ENCODE data around the gene VGLL1. TPM values are rescaled to one million over a fixed set of nuclear protein-coding genes. Genes with fewer than 3 reads are reported as not detected.

VGLL1 gene
- total and polyA plus RNA-seq, 2 donors, result 0.09 to 0.62 TPM

DNA sequence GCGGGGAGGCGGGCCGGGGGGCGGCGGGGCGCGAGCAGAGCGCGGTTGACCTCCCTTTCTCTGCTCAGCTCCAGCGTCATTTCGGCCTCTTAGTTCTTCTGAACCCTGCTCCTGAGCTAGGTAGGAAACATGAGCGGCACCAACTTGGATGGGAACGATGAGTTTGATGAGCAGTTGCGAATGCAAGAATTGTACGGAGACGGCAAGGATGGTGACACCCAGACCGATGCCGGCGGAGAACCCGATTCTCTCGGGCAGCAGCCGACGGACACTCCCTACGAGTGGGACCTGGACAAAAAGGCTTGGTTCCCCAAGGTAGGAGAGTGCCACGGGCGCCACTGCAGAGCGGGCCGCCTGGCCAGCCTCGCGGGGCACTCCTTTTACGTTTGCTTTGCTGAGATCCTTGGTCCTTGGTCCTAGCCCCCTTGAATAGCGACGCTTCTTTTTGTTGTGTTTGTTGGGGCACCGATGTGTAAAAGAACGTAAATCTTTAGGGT lies 34.4 kb upstream of the VGLL1 start, which contains the start of gene HTATSF1:
Gene HTATSF1 (plus strand): TSS at position 37 of the 497 bp plus-strand sequence. CDS start 93 bp downstream, at position 130.
- H3K4me3 ChIP-seq (ENCODE audit: low read length in 2 of 2), result peak within 1 kb of the TSS; percentile 51 to 59

DNA sequence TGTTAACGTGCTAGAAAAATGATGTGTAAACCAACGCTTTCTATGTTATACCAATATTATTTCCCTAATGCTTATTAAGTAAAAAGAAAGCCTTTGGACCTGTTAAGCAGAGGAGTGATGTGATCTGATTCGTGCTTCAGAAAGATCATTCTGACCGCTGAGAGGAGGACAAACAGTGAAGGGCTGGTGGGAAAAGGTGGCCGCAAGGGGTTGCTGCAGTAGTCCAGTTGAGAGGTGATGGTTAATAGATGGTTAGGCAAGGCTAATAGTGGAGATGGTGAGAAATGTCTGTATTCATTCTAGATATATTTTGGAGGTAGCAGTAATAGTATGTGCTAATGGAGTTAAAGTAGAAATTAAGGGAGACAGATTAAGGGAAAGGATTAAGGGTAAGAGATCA lies 12.9 kb upstream of the VGLL1 start:
- WGBS, result 96% methylated on average over 5 of the region's 5 CpGs
- Histone ChIP-seq H3K27me3 (ENCODE audit: control insufficient read depth in 2 of 2, insufficient read depth in 1 of 2, low read length in 1 of 2) (no peaks in the 10 kb centered on the region), H3K9me3 (ENCODE audit: control insufficient read depth in 2 of 2, insufficient read depth in 1 of 2, low read length in 1 of 2) (no peaks in the 10 kb centered on the region), H3K27ac (ENCODE audit: low read depth in 1 of 2, low read length in 1 of 2) (no peak overlapping the region), H3K4me3 (ENCODE audit: low read length in 2 of 2) (no peak overlapping the region), H3K4me1 (ENCODE audit: control insufficient read depth in 2 of 2, insufficient read depth in 2 of 2, low read length in 2 of 2) (no peaks in the 10 kb centered on the region), H3K36me3 (ENCODE audit: control insufficient read depth in 2 of 2, insufficient read depth in 2 of 2, low read length in 1 of 2) (no peaks in the 10 kb centered on the region)
- DNase-seq (ENCODE audit: low read depth in 6 of 9, low spot score in 9 of 9), result no peak

More for the DNA sequence above, 34.4 kb upstream of the VGLL1 start, which contains the start of gene HTATSF1:
- DNase-seq (ENCODE audit: low read depth in 6 of 9, low spot score in 9 of 9), result peak in 4 of 9 donors; percentile 2 to 13 (median 6)
- Histone ChIP-seq H3K9me3 (ENCODE audit: control insufficient read depth in 2 of 2, insufficient read depth in 1 of 2, low read length in 1 of 2) (no peaks in the 10 kb centered on the region), H3K27me3 (ENCODE audit: control insufficient read depth in 2 of 2, insufficient read depth in 1 of 2, low read length in 1 of 2) (no peaks in the 10 kb centered on the region), H3K27ac (ENCODE audit: low read depth in 1 of 2, low read length in 1 of 2) (peak within 1 kb of the TSS; percentile 91 to 95), H3K4me1 (ENCODE audit: control insufficient read depth in 2 of 2, insufficient read depth in 2 of 2, low read length in 2 of 2) (peaks cover 0 to 2% of the 10 kb centered on the region in 2 donors), H3K36me3 (ENCODE audit: control insufficient read depth in 2 of 2, insufficient read depth in 2 of 2, low read length in 1 of 2) (peaks cover 0 to 7% of the 10 kb centered on the region in 2 donors)
- under 1% methylated on average over 35 of the region's 35 CpGs for WGBS

DNA sequence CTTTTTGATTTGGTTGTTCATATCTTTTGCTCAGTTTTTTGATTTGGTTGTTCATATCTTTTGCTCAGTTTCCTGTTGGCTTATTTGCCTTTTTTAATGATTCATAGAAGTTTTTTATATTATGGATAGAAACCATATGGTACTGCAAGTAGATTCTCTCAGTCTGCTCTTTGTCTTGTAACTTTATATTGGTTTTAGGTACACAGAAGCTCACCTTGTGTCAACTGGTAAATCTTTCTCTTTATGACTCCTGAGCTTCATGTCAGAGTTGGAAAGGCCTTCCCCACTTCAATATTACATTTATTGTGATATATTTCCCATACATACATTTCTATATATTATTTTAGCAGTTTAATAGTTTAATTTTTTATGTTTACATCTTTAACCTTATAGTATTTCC lies 8.2 kb upstream of the VGLL1 start:
- H3K27me3 ChIP-seq (ENCODE audit: control insufficient read depth in 2 of 2, insufficient read depth in 1 of 2, low read length in 1 of 2), result no peaks in the 10 kb centered on the region
- no peak overlapping the region for H3K27ac ChIP-seq (ENCODE audit: low read depth in 1 of 2, low read length in 1 of 2)
- no peak overlapping the region for H3K4me3 ChIP-seq (ENCODE audit: low read length in 2 of 2)
- H3K9me3 ChIP-seq (ENCODE audit: control insufficient read depth in 2 of 2, insufficient read depth in 1 of 2, low read length in 1 of 2), result no peaks in the 10 kb centered on the region
- no peaks in the 10 kb centered on the region for H3K4me1 ChIP-seq (ENCODE audit: control insufficient read depth in 2 of 2, insufficient read depth in 2 of 2, low read length in 2 of 2)
- DNase-seq (ENCODE audit: low read depth in 6 of 9, low spot score in 9 of 9), result no peak
- H3K36me3 ChIP-seq (ENCODE audit: control insufficient read depth in 2 of 2, insufficient read depth in 2 of 2, low read length in 1 of 2), result no peaks in the 10 kb centered on the region

DNA sequence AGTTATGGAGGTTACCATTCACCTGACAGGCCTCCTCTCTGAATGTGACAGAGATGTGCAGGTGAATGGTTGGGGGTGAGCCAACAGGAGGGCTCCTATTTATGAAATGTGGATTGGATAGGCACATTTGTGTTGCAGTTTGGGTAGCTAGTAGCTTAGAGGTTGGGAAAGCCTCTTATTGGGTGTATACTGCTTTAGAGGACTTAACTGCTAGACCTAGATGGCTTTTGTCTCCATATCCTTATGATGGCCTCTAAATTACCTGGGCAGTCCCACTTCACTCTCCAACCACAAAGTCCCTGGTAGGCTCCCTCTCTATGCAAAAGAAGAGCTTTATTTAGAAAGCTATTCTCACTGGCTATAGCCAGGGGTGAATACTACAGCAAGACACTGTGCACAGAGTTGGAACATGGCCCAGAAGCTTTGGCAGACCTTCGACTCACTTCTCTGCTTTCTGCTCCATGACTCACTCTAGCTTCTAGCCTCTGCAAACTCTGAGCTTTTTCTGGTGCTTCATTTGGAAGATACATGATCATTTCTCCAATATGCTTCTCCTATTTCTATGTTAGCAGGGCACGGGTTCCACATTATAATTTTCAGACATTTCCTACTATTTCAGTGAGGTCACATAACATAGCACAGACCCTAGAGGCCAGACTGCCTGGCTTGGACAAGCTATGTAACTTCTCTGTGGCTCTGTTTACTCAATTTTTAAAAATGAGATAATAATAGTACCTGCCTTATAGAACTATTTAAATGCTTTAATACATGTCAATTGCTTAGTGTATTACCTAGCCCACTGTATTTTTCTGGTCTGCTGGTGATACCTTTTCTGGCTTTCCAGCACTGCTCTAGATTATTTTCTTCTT lies 6.0 kb upstream of the VGLL1 start:
- Histone ChIP-seq H3K4me3 (ENCODE audit: low read length in 2 of 2) (no peak overlapping the region), H3K27ac (ENCODE audit: low read depth in 1 of 2, low read length in 1 of 2) (no peak overlapping the region), H3K9me3 (ENCODE audit: control insufficient read depth in 2 of 2, insufficient read depth in 1 of 2, low read length in 1 of 2) (no peaks in the 10 kb centered on the region), H3K4me1 (ENCODE audit: control insufficient read depth in 2 of 2, insufficient read depth in 2 of 2, low read length in 2 of 2) (no peaks in the 10 kb centered on the region), H3K27me3 (ENCODE audit: control insufficient read depth in 2 of 2, insufficient read depth in 1 of 2, low read length in 1 of 2) (no peaks in the 10 kb centered on the region), H3K36me3 (ENCODE audit: control insufficient read depth in 2 of 2, insufficient read depth in 2 of 2, low read length in 1 of 2) (no peaks in the 10 kb centered on the region)
- DNase-seq (ENCODE audit: low read depth in 6 of 9, low spot score in 9 of 9), result no peak
- WGBS, result 81% methylated on average over 2 of the region's 2 CpGs

DNA sequence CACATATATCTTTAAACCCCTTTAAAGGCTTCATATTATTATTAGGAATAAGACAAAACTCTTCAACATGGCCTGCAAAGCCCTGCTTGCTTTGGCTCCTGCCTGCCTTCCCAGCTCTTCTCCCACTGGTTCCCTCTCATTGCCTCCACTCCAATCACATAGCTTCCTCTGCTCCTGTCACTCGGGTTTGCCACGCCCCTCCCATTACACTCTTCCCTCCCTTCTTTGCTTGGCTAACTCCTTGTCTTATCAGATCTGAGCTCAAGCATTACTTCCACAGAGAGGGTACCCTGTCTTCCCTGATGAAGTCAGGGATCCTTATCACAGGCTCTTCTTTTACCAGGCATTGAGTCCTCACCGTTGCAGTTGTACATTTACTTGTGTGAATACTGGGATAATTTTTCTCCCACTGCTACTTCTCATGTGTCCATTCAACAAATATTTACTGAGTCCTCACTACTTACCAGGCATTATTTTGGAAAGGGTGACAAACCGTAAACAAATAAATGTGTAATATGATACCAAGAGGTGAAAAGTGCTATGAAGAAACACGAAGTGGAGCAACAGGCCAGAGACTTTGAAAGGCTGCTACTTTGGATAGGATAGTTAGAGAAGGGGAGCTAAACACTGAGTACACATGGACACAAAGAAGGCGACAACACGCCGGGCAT lies 3.2 kb upstream of the VGLL1 start:
- no peaks in the 10 kb centered on the region for H3K9me3 ChIP-seq (ENCODE audit: control insufficient read depth in 2 of 2, insufficient read depth in 1 of 2, low read length in 1 of 2)
- no peak overlapping the region for H3K27ac ChIP-seq (ENCODE audit: low read depth in 1 of 2, low read length in 1 of 2)
- H3K36me3 ChIP-seq (ENCODE audit: control insufficient read depth in 2 of 2, insufficient read depth in 2 of 2, low read length in 1 of 2), result no peaks in the 10 kb centered on the region
- no peaks in the 10 kb centered on the region for H3K27me3 ChIP-seq (ENCODE audit: control insufficient read depth in 2 of 2, insufficient read depth in 1 of 2, low read length in 1 of 2)
- no peaks in the 10 kb centered on the region for H3K4me1 ChIP-seq (ENCODE audit: control insufficient read depth in 2 of 2, insufficient read depth in 2 of 2, low read length in 2 of 2)
- DNase-seq (ENCODE audit: low read depth in 6 of 9, low spot score in 9 of 9), result no peak
- no peak overlapping the region for H3K4me3 ChIP-seq (ENCODE audit: low read length in 2 of 2)
- WGBS, result 95% methylated on average over 8 of the region's 8 CpGs

DNA sequence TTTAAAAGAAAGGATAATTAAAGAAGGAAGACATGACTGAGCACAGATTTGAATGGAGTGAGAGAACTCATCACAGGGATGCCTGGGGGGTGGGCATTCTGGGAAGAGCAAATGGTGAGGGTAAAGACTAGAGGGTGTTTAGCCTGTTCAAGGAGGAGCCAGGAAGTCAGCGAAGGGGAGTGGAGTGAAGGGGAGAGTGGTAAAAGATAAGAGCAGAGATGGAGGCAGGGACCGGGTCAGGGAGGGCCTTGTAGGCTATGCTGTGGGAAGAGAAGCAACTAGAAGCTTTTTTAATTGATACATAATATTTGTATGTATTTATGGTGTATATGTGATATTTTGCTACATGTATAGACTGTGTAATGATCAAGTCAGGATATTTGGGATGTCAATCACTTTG lies 2.2 kb upstream of the VGLL1 start:
- Histone ChIP-seq H3K9me3 (ENCODE audit: control insufficient read depth in 2 of 2, insufficient read depth in 1 of 2, low read length in 1 of 2) (no peaks in the 10 kb centered on the region), H3K36me3 (ENCODE audit: control insufficient read depth in 2 of 2, insufficient read depth in 2 of 2, low read length in 1 of 2) (no peaks in the 10 kb centered on the region), H3K27me3 (ENCODE audit: control insufficient read depth in 2 of 2, insufficient read depth in 1 of 2, low read length in 1 of 2) (no peaks in the 10 kb centered on the region), H3K4me1 (ENCODE audit: control insufficient read depth in 2 of 2, insufficient read depth in 2 of 2, low read length in 2 of 2) (no peaks in the 10 kb centered on the region), H3K4me3 (ENCODE audit: low read length in 2 of 2) (no peak overlapping the region), H3K27ac (ENCODE audit: low read depth in 1 of 2, low read length in 1 of 2) (no peak overlapping the region)
- 59% methylated on average over 2 of the region's 2 CpGs for WGBS
- no peak for DNase-seq (ENCODE audit: low read depth in 6 of 9, low spot score in 9 of 9)

DNA sequence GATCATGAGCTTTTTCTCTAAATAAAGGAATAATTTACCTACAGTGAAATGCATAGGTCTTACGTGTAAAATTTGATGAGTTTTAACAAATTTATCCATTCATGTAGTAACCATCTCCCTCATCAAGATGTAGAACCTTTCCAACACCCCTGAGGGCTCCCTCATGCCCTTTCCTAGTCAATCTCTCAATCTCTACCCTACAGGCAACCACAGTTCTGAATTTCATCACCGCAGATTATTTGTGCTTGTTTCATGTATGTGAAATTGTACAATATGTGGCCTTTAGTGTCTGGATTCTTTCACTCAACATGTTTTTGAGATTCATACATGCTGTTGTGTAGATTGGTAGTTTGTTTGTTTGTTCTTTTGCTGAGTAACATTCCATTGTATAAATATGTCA lies 2.1 kb downstream of the VGLL1 start:
- Histone ChIP-seq H3K27me3 (ENCODE audit: control insufficient read depth in 2 of 2, insufficient read depth in 1 of 2, low read length in 1 of 2) (no peaks in the 10 kb centered on the region), H3K4me3 (ENCODE audit: low read length in 2 of 2) (no peak overlapping the region), H3K36me3 (ENCODE audit: control insufficient read depth in 2 of 2, insufficient read depth in 2 of 2, low read length in 1 of 2) (no peaks in the 10 kb centered on the region), H3K27ac (ENCODE audit: low read depth in 1 of 2, low read length in 1 of 2) (no peak overlapping the region), H3K9me3 (ENCODE audit: control insufficient read depth in 2 of 2, insufficient read depth in 1 of 2, low read length in 1 of 2) (no peaks in the 10 kb centered on the region), H3K4me1 (ENCODE audit: control insufficient read depth in 2 of 2, insufficient read depth in 2 of 2, low read length in 2 of 2) (no peaks in the 10 kb centered on the region)
- DNase-seq (ENCODE audit: low read depth in 6 of 9, low spot score in 9 of 9), result no peak
- WGBS, result 98% methylated on average over 2 of the region's 2 CpGs

DNA sequence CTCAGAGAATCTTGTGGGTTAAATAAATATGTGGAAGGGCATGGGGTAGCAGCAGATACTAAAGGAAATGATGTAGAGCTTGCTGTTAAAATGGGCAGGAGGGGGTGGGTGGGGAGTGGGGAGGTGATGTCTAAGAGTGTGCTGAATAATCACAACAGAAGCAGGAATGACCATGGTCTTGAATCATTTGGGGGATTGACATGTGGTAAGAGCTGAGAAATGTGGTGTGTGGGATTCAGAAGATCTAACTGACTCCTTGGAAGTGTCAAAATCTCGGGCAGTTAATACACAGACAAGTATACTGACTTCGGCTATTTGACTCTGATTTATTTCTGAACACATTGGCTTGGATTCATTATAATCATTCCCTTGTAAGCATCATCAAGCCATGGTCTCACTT lies 6.8 kb downstream of the VGLL1 start:
- H3K27ac ChIP-seq (ENCODE audit: low read depth in 1 of 2, low read length in 1 of 2), result no peak overlapping the region
- no peaks in the 10 kb centered on the region for H3K36me3 ChIP-seq (ENCODE audit: control insufficient read depth in 2 of 2, insufficient read depth in 2 of 2, low read length in 1 of 2)
- H3K4me1 ChIP-seq (ENCODE audit: control insufficient read depth in 2 of 2, insufficient read depth in 2 of 2, low read length in 2 of 2), result no peaks in the 10 kb centered on the region
- DNase-seq (ENCODE audit: low read depth in 6 of 9, low spot score in 9 of 9), result no peak
- H3K27me3 ChIP-seq (ENCODE audit: control insufficient read depth in 2 of 2, insufficient read depth in 1 of 2, low read length in 1 of 2), result no peaks in the 10 kb centered on the region
- H3K4me3 ChIP-seq (ENCODE audit: low read length in 2 of 2), result no peak overlapping the region
- WGBS, result 96% methylated on average over 2 of the region's 2 CpGs
- H3K9me3 ChIP-seq (ENCODE audit: control insufficient read depth in 2 of 2, insufficient read depth in 1 of 2, low read length in 1 of 2), result no peaks in the 10 kb centered on the region

DNA sequence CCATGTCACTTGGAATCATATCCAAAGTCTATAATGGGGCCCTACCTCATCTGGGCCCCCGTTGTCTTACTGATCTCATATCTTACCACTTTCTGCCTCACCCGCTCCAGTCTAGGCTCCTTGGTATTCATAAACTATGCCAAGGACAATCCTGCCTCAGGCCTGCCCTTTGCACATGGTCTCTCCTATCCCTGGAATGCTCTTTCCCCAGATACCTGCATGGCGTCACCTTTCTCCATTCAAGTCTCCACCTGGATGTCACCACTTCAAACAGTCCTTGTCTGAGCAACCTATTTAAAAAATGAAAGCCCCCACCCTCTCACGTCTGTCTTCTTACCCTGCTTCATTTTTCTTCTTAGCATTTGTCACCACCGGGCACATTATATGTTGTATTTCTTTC lies 8.2 kb downstream of the VGLL1 start:
- WGBS, result 97% methylated on average over 5 of the region's 5 CpGs
- H3K9me3 ChIP-seq (ENCODE audit: control insufficient read depth in 2 of 2, insufficient read depth in 1 of 2, low read length in 1 of 2), result no peaks in the 10 kb centered on the region
- H3K27me3 ChIP-seq (ENCODE audit: control insufficient read depth in 2 of 2, insufficient read depth in 1 of 2, low read length in 1 of 2), result no peaks in the 10 kb centered on the region
- H3K4me3 ChIP-seq (ENCODE audit: low read length in 2 of 2), result no peak overlapping the region
- no peaks in the 10 kb centered on the region for H3K4me1 ChIP-seq (ENCODE audit: control insufficient read depth in 2 of 2, insufficient read depth in 2 of 2, low read length in 2 of 2)
- H3K27ac ChIP-seq (ENCODE audit: low read depth in 1 of 2, low read length in 1 of 2), result no peak overlapping the region
- H3K36me3 ChIP-seq (ENCODE audit: control insufficient read depth in 2 of 2, insufficient read depth in 2 of 2, low read length in 1 of 2), result no peaks in the 10 kb centered on the region
- no peak for DNase-seq (ENCODE audit: low read depth in 6 of 9, low spot score in 9 of 9)

Data from thymus (tissue), 11 donors.